ENCODE measurements around the gene MVB12B.

MVB12B gene

DNA sequence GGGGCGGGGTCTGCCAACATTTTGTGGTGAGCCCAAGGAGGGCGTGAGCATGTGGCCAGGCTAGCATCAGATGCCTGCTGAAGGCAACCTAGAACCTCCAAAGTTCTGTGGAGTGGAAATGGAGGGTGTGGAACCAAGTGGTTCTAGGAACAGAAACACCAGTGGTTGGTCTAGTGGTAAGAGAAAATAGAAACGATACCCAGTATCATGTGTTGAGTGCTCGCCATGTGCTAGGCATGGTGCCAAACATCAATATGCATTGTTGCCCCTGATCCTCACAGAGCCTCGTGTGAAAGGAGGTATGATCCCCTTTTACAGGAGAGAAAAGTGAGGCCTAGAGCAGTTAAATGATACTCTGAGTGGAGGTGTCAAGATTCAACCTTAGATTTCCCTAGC is 31.5 kb upstream of the MVB12B start:
- WGBS, 2 experiments: 92 to 93% methylated on average over 5 of the region's 5 CpGs
- Histone ChIP-seq H3K36me3 (ENCODE audit: control insufficient read depth, insufficient read depth, low read length) (no peaks in the 10 kb centered on the region), H3K4me3 (ENCODE audit: insufficient read depth, low read depth, low read length) (no peak overlapping the region), H3K27ac (ENCODE audit: insufficient read depth, low read depth, low read length, poor library complexity, severe bottlenecking) (no peak overlapping the region), H3K27me3 (ENCODE audit: control insufficient read depth, insufficient read depth, low read length, poor library complexity, severe bottlenecking) (no peaks in the 10 kb centered on the region), H3K4me1 (ENCODE audit: control insufficient read depth, insufficient read depth, low read length) (no peaks in the 10 kb centered on the region), H3K9me3 (ENCODE audit: control insufficient read depth, low read length) (no peaks in the 10 kb centered on the region)

DNA sequence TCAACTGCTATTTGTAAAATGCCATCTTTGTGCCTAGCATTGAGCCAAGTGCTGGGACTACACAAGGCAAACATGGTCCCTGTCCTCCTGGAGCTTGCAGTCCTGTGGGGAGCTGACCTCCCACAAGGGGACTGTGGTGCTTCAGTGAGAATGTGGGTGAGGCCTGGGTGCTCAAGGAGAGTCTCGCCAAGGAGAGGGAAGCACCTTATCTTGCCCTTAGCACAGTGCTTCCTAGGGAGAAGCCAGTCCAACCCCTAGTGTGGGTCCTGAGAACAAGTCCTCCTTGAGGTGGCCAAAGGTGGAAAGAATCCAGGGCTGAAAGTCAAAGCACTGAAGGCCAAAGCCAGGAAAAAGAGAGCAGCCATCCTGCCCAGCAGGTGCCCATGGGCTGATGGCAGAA is 31.1 kb upstream of the MVB12B start:
- WGBS, 2 experiments: 88 to 97% methylated on average over 1 of the region's 1 CpG
- Histone ChIP-seq H3K27me3 (ENCODE audit: control insufficient read depth, insufficient read depth, low read length, poor library complexity, severe bottlenecking) (no peaks in the 10 kb centered on the region), H3K4me3 (ENCODE audit: insufficient read depth, low read depth, low read length) (no peak overlapping the region)

GRCh38 chr9:126295936-126296600 is 30.6 kb upstream of the MVB12B start:
- no peaks in the 10 kb centered on the region for H3K27me3 ChIP-seq (ENCODE audit: control insufficient read depth, insufficient read depth, low read length, poor library complexity, severe bottlenecking)
- H3K9me3 ChIP-seq (ENCODE audit: control insufficient read depth, low read length): no peaks in the 10 kb centered on the region
- H3K4me1 ChIP-seq (ENCODE audit: control insufficient read depth, insufficient read depth, low read length): no peaks in the 10 kb centered on the region
- WGBS, 2 experiments: 86 to 89% methylated on average over 17 of the region's 17 CpGs
- no peaks in the 10 kb centered on the region for H3K36me3 ChIP-seq (ENCODE audit: control insufficient read depth, insufficient read depth, low read length)
- no peak overlapping the region for H3K27ac ChIP-seq (ENCODE audit: insufficient read depth, low read depth, low read length, poor library complexity, severe bottlenecking)
- no peak overlapping the region for H3K4me3 ChIP-seq (ENCODE audit: insufficient read depth, low read depth, low read length)

More for the DNA sequence above, 31.1 kb upstream of the MVB12B start:
- Histone ChIP-seq H3K4me1 (ENCODE audit: control insufficient read depth, insufficient read depth, low read length) (no peaks in the 10 kb centered on the region), H3K9me3 (ENCODE audit: control insufficient read depth, low read length) (no peaks in the 10 kb centered on the region), H3K36me3 (ENCODE audit: control insufficient read depth, insufficient read depth, low read length) (no peaks in the 10 kb centered on the region), H3K27ac (ENCODE audit: insufficient read depth, low read depth, low read length, poor library complexity, severe bottlenecking) (no peak overlapping the region)

GRCh38 chr9:126296687-126297086 is 29.9 kb upstream of the MVB12B start:
- Histone ChIP-seq H3K4me3 (ENCODE audit: insufficient read depth, low read depth, low read length) (no peak overlapping the region), H3K9me3 (ENCODE audit: control insufficient read depth, low read length) (no peaks in the 10 kb centered on the region), H3K27ac (ENCODE audit: insufficient read depth, low read depth, low read length, poor library complexity, severe bottlenecking) (no peak overlapping the region), H3K36me3 (ENCODE audit: control insufficient read depth, insufficient read depth, low read length) (no peaks in the 10 kb centered on the region), H3K27me3 (ENCODE audit: control insufficient read depth, insufficient read depth, low read length, poor library complexity, severe bottlenecking) (no peaks in the 10 kb centered on the region), H3K4me1 (ENCODE audit: control insufficient read depth, insufficient read depth, low read length) (no peaks in the 10 kb centered on the region)
- WGBS, 2 experiments: 84 to 90% methylated on average over 5 of the region's 6 CpGs

DNA sequence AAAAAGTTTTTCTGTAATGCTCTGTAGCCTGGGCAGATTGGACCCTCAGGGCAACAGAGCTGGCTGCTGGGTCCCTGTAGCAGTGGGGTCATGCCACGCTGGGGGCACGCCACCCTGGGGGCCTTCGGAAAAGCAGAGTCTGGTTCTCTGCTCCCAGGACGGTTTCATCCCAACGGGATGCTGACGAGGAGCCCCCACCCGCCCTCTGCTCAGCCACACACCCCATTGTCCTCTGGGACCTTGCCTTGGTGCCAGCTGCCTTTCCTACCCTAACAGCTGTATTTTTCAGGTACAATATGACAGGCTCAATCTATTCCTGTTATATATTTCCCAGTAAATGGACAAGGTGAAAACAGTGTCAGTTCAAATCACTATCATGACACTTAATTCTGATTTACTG is 29.0 kb upstream of the MVB12B start:
- Histone ChIP-seq H3K4me3 (ENCODE audit: insufficient read depth, low read depth, low read length) (no peak overlapping the region), H3K27ac (ENCODE audit: insufficient read depth, low read depth, low read length, poor library complexity, severe bottlenecking) (no peak overlapping the region), H3K4me1 (ENCODE audit: control insufficient read depth, insufficient read depth, low read length) (no peaks in the 10 kb centered on the region), H3K9me3 (ENCODE audit: control insufficient read depth, low read length) (no peaks in the 10 kb centered on the region), H3K27me3 (ENCODE audit: control insufficient read depth, insufficient read depth, low read length, poor library complexity, severe bottlenecking) (no peaks in the 10 kb centered on the region), H3K36me3 (ENCODE audit: control insufficient read depth, insufficient read depth, low read length) (no peaks in the 10 kb centered on the region)
- WGBS, 2 experiments: 89 to 90% methylated on average over 7 of the region's 7 CpGs

- no peaks in the 10 kb centered on the region for H3K27me3 ChIP-seq (ENCODE audit: control insufficient read depth, insufficient read depth, low read length, poor library complexity, severe bottlenecking)
- H3K27ac ChIP-seq (ENCODE audit: insufficient read depth, low read depth, low read length, poor library complexity, severe bottlenecking): no peak overlapping the region
- no peaks in the 10 kb centered on the region for H3K9me3 ChIP-seq (ENCODE audit: control insufficient read depth, low read length)
- no peaks in the 10 kb centered on the region for H3K4me1 ChIP-seq (ENCODE audit: control insufficient read depth, insufficient read depth, low read length)
- 83 to 84% methylated on average over 27 of the region's 27 CpGs for WGBS, 2 experiments
- H3K36me3 ChIP-seq (ENCODE audit: control insufficient read depth, insufficient read depth, low read length): no peaks in the 10 kb centered on the region
- H3K4me3 ChIP-seq (ENCODE audit: insufficient read depth, low read depth, low read length): no peak overlapping the region
Observed at GRCh38 chr9:126298063-126298801, 28.4 kb upstream of the MVB12B start.

DNA sequence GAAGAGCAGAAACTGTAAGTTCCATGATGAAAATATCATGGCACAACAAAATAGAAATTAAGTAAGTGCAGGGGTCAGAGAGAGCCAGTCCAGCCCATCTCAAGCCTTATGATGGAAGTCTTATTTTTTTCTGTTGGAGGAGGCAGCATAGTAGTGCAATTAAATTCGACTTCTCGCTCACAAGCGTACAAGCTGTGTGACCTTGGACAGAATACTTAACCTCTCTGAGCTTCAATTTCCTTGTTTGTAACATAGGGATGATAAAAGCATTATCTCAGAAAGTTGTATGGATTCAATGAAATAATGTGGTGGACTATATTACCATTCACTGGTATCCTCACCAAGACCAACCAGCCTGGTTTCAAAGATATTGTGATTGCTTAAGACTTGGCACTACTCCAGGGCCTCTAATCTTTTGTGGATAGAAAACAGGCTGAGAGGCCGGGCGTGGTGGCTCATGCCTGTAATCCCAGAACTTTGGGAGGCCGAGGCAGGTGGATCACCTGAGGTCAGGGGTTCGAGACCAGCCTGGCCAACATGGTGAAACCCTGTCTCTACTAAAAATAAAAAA is 26.8 kb upstream of the MVB12B start:
- H3K9me3 ChIP-seq (ENCODE audit: control insufficient read depth, low read length): no peaks in the 10 kb centered on the region
- H3K27me3 ChIP-seq (ENCODE audit: control insufficient read depth, insufficient read depth, low read length, poor library complexity, severe bottlenecking): no peaks in the 10 kb centered on the region
- H3K27ac ChIP-seq (ENCODE audit: insufficient read depth, low read depth, low read length, poor library complexity, severe bottlenecking): no peak overlapping the region
- no peak overlapping the region for H3K4me3 ChIP-seq (ENCODE audit: insufficient read depth, low read depth, low read length)
- H3K4me1 ChIP-seq (ENCODE audit: control insufficient read depth, insufficient read depth, low read length): no peaks in the 10 kb centered on the region
- H3K36me3 ChIP-seq (ENCODE audit: control insufficient read depth, insufficient read depth, low read length): no peaks in the 10 kb centered on the region
- WGBS, 2 experiments: 94 to 96% methylated on average over 7 of the region's 7 CpGs

GRCh38 chr9:126301196-126301595 is 25.4 kb upstream of the MVB12B start:
- 91 to 100% methylated on average over 2 to 3 of the region's 3 CpGs for whole genome bisulfite sequencing, 2 experiments
- Histone ChIP-seq H3K27me3 (ENCODE audit: control insufficient read depth, insufficient read depth, low read length, poor library complexity, severe bottlenecking) (no peaks in the 10 kb centered on the region), H3K27ac (ENCODE audit: insufficient read depth, low read depth, low read length, poor library complexity, severe bottlenecking) (no peak overlapping the region), H3K4me3 (ENCODE audit: insufficient read depth, low read depth, low read length) (no peak overlapping the region), H3K9me3 (ENCODE audit: control insufficient read depth, low read length) (no peaks in the 10 kb centered on the region), H3K36me3 (ENCODE audit: control insufficient read depth, insufficient read depth, low read length) (no peaks in the 10 kb centered on the region), H3K4me1 (ENCODE audit: control insufficient read depth, insufficient read depth, low read length) (no peaks in the 10 kb centered on the region)

- H3K27ac ChIP-seq (ENCODE audit: insufficient read depth, low read depth, low read length, poor library complexity, severe bottlenecking): no peak overlapping the region
- H3K36me3 ChIP-seq (ENCODE audit: control insufficient read depth, insufficient read depth, low read length): no peaks in the 10 kb centered on the region
- no peaks in the 10 kb centered on the region for H3K9me3 ChIP-seq (ENCODE audit: control insufficient read depth, low read length)
- H3K4me1 ChIP-seq (ENCODE audit: control insufficient read depth, insufficient read depth, low read length): no peaks in the 10 kb centered on the region
- H3K27me3 ChIP-seq (ENCODE audit: control insufficient read depth, insufficient read depth, low read length, poor library complexity, severe bottlenecking): no peaks in the 10 kb centered on the region
- H3K4me3 ChIP-seq (ENCODE audit: insufficient read depth, low read depth, low read length): no peak overlapping the region
- WGBS, 2 experiments: 15 to 34% methylated on average over 2 to 3 of the region's 4 CpGs
Observed at GRCh38 chr9:126301985-126302603, 24.5 kb upstream of the MVB12B start.

GRCh38 chr9:126302730-126303129 is 23.9 kb upstream of the MVB12B start:
- no peaks in the 10 kb centered on the region for H3K36me3 ChIP-seq (ENCODE audit: control insufficient read depth, insufficient read depth, low read length)
- 80% methylated on average over 1 of the region's 1 CpG; no CpG with 5 or more reads in 1 of the 2 experiments for WGBS, 2 experiments

More at GRCh38 chr9:126302730-126303129, 23.9 kb upstream of the MVB12B start:
- Histone ChIP-seq H3K9me3 (ENCODE audit: control insufficient read depth, low read length) (no peaks in the 10 kb centered on the region), H3K4me1 (ENCODE audit: control insufficient read depth, insufficient read depth, low read length) (no peaks in the 10 kb centered on the region), H3K4me3 (ENCODE audit: insufficient read depth, low read depth, low read length) (no peak overlapping the region), H3K27me3 (ENCODE audit: control insufficient read depth, insufficient read depth, low read length, poor library complexity, severe bottlenecking) (no peaks in the 10 kb centered on the region), H3K27ac (ENCODE audit: insufficient read depth, low read depth, low read length, poor library complexity, severe bottlenecking) (no peak overlapping the region)
